ENCODE results near the gene SLC26A1.

DNA sequence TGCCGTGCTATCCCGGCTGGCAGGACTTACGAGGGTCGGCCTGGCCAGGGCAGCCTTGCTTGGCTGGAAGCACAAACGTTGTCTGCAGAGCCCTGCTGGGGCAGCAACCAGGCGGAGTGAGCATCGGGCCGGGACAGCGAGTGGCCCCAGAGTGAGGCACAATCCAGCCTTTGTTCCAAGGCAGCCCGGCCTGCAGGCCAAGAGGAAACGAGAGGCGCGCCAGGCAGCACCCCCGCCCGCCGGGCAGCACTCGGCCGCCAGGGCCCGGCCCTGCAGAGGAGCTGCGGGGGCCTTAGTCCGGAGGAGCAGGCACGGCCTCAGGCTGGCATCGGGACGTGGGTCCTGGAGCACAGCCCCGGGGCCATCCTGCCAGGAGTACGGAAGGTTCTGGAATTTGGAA is 42.3 kb upstream of the SLC26A1 start:
- no peak for TF ChIP-seq POLR2A (IDR thresholded peaks at IDR 0.05)
- TF ChIP-seq, protein P1, sequence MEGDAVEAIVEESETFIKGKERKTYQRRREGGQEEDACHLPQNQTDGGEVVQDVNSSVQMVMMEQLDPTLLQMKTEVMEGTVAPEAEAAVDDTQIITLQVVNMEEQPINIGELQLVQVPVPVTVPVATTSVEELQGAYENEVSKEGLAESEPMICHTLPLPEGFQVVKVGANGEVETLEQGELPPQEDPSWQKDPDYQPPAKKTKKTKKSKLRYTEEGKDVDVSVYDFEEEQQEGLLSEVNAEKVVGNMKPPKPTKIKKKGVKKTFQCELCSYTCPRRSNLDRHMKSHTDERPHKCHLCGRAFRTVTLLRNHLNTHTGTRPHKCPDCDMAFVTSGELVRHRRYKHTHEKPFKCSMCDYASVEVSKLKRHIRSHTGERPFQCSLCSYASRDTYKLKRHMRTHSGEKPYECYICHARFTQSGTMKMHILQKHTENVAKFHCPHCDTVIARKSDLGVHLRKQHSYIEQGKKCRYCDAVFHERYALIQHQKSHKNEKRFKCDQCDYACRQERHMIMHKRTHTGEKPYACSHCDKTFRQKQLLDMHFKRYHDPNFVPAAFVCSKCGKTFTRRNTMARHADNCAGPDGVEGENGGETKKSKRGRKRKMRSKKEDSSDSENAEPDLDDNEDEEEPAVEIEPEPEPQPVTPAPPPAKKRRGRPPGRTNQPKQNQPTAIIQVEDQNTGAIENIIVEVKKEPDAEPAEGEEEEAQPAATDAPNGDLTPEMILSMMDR (IDR thresholded peaks at IDR 0.05): no peak
